Mucosa of descending colon (tissue), 3 donors: ENCODE data around the gene NCMAP. TPM values are rescaled to one million over a fixed set of nuclear protein-coding genes. Genes with fewer than 3 reads are reported as not detected.
"Not testable (repeated sequence)": the region's sequence is repeated elsewhere in the genome, so short reads cannot be mapped to it uniquely, and the experiment has no call there.

Experiments used
- ATAC-seq: fragments of 200-7000 bp; cut with Tn5 transposase; one replicate; pipeline ENCODE4 v1.9.1; 2020; ENCODE audit warnings: mild to moderate bottlenecking, moderate library complexity
- DNase-seq, 3 donors: peaks; one replicate each; pipeline ENCODE4 v3.0.0-alpha.2; 2020
- H3K36me3 ChIP-seq: fragments of 200-600 bp; one replicate; pipeline ENCODE4 v1.8.0; 2021; ENCODE audit warnings: low read depth, mild to moderate bottlenecking
- H3K4me1 ChIP-seq: fragments of 200-600 bp; one replicate; pipeline ENCODE4 v1.8.0; 2021; ENCODE audit warnings: low read depth, mild to moderate bottlenecking
- H3K4me3 ChIP-seq: fragments of 200-600 bp; one replicate; pipeline ENCODE4 v1.8.0; 2021; ENCODE audit warnings: mild to moderate bottlenecking
- H3K9me3 ChIP-seq: fragments of 200-600 bp; one replicate; pipeline ENCODE4 v1.8.0; 2021; ENCODE audit warnings: mild to moderate bottlenecking
- CTCF ChIP-seq: fragments of 200-600 bp; IDR thresholded peaks from one replicate; pipeline ENCODE4 v1.8.0; 2022; ENCODE audit warnings: antibody characterized with exemption, mild to moderate bottlenecking
- intact Hi-C, 2 donors: fragments of 100-400 bp; cut with DNase I in 1 of 2; cut with micrococcal nuclease in 1 of 2; formaldehyde crosslinking; loops; one replicate each; pipeline versions ENCODE4 v1.11.0 to v1.11.1; 2022; cut with DNase I, micrococcal nuclease
- total RNA-seq, 3 donors: library from RNA; stranded (reverse); fragmentation: NEBNext Ultra II Directional in 2 of 3; extraction: Animal tissue kit (Norgen Biotek cat#: 25700) in 2 of 3; gene quantifications; one replicate each; pipeline versions ENCODE4 v1.2.1 to v1.2.4, GENCODE V29; 2021 to 2023
- donor health status: DM: no; HTN: no; CAD: no; lungs with moderate emphysema.
- donor health status: DM: no; HTN: no; CAD: no.
- donor health status: DM: no; HTN: yes; CAD: no.

Gene NCMAP
- total RNA-seq, 3 donors from 2014 or later, result 0.60 to 1.9 (median 1.9) TPM

DNA sequence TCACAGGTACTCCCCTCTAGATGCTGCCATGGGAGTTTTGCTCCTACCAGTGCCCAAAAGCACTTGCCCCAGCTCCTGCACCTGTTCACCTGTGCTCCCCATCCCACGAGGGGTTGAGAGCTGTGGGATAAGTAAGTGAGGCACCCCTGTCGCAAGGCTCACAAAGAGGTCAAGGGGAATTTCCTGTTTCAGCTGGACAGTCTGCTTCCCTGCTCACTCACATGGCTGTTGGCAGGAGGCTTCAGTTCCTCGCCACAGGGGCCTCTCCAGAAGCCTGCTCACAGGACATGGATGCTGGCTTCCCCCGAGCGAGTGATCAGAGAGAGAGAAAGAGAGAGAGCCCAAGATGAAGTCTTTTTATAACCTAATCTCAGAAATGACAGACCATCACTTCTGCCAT, 8.7 kb upstream of the NCMAP start:
- Histone ChIP-seq H3K9me3 (no peaks in the 10 kb centered on the region), H3K36me3 (no peaks in the 10 kb centered on the region), H3K4me1 (peaks cover 9% of the 10 kb centered on the region), H3K4me3 (no peak overlapping the region)
- TF ChIP-seq CTCF, result no peak
- DNase-seq (no peak), ATAC-seq (no peak)
- intact Hi-C loops, result no loop called here

DNA sequence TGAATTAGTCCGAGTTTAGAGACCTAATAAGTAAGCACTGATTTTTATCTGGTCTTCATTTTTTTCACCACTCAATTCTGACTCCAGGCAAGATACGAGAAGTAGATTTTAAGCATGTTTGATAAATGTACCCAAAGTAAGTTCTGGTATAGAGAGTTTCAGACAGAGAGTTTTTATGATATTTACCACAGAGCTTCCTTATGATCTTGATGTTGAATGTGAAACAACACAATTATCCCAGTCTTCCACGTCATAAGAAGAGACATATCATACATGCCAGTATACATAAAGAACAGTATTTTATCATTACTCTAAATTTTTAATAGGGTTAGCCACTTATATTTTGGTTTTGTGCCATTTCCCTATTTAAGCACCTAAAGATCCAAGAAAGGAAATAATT, 7.8 kb upstream of the NCMAP start:
- no peak for TF ChIP-seq CTCF
- ATAC-seq (peak; percentile 66), DNase-seq (no peak)
- intact Hi-C loops, result no loop called here
- H3K4me3 ChIP-seq, result no peak overlapping the region
- H3K9me3 ChIP-seq, result no peaks in the 10 kb centered on the region
- peaks cover 9% of the 10 kb centered on the region for H3K4me1 ChIP-seq
- no peaks in the 10 kb centered on the region for H3K36me3 ChIP-seq

- H3K9me3 ChIP-seq, H3K4me1 ChIP-seq, H3K36me3 ChIP-seq, ATAC-seq, H3K4me3 ChIP-seq, intact Hi-C loops, DNase-seq: not testable (repeated sequence)
These were observed 6.7 kb upstream of the NCMAP start for GRCh38 chr1:24549210-24549609.

DNA sequence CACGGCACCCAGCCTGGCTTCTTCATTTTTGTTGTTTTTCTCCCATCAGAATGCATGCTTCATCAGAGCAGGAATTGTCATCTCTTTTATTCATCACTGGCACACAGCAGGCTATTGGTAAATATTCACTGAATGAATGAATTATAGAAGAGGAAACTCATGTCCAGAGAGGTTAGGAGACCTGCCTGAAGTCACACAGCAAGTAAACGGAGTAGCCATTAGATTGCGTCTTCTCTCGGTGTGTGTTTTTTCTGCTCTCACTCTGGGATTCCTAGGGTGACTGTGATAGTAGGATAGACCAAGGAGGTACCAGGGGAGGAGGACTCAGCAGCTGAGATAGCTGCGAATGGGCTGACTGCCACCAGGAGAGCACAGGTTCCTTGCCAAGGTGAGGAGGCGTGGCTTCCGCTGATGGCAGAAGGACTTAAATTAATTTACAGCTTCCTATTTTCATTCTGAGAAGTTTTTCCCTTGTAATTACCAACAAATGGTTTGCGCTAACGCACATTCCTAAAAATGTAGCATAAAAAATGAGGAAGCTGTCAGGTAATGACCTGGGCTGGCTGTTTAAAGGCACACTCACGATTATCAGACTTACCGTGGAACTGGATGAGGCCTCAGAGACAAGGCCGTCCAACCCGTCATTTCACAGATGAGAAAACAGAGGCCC, 4.5 kb upstream of the NCMAP start:
- TF ChIP-seq CTCF, result no peak
- DNase-seq (peak in 2 of 3 donors; percentile 45 to 63), ATAC-seq (peak; percentile 44)

DNA sequence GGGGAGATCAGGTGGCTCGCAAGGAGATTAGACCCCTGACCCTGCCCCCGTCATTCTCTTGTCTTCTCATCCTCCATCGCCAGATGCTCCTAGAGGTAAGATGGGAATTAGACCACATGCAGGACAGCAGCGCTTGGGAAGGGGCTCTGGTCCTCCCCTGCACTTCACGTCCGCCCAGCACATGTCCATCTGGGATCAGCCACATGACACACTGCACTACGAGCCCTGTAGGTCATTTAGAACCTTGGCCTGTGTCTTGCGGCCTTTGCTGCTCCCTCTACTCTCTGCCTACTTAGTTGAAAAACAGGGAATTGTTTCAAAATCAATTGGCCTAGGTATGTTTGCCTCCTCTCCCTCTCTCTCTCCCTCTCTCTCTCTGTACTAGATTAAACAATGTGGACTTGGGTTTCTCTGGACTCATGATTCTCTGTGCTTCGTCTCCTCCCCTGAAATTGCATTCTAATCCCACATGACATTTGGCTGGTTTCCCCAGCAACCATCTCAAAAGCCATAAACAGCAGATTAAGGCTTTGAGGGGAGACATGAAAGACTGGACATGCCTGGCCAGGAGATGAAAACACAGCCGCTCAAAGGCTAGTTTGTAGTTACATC, 3.8 kb upstream of the NCMAP start:
- H3K36me3 ChIP-seq, result no peaks in the 10 kb centered on the region
- H3K4me3 ChIP-seq, result no peak overlapping the region
- H3K9me3 ChIP-seq, result no peaks in the 10 kb centered on the region
- ATAC-seq (no peak), DNase-seq (no peak)
- intact Hi-C loops, result no loop called here
- peaks cover 9% of the 10 kb centered on the region for H3K4me1 ChIP-seq
- TF ChIP-seq CTCF, result no peak

More for the DNA sequence above, 4.5 kb upstream of the NCMAP start:
- intact Hi-C loops, result no loop called here
- Histone ChIP-seq H3K4me3 (no peak overlapping the region), H3K36me3 (no peaks in the 10 kb centered on the region), H3K4me1 (peaks cover 9% of the 10 kb centered on the region), H3K9me3 (no peaks in the 10 kb centered on the region)

DNA sequence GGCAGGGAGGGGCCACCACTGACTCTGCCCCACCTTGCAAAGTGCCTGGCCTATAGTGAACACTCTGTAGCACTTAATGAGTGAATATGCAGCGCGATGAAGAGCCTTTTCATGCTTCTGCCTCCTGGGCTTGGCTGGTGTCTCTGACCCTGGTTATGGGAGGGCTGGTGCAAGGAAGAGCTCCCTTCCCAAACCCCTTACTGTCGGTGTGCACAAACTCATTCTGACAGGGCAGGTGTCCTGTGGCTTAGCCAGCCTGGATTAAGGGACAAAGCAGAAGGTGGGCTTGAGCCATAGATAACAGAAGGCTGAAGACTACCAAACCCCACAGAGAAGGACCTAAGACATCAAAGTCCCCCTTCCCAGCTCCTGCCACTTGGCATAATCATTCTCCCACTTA, 2.0 kb upstream of the NCMAP start:
- intact Hi-C loops, result no loop called here
- no peak for TF ChIP-seq CTCF
- no peak overlapping the region for H3K4me3 ChIP-seq
- no peaks in the 10 kb centered on the region for H3K36me3 ChIP-seq
- ATAC-seq (no peak), DNase-seq (no peak)
- H3K4me1 ChIP-seq, result peaks cover 9% of the 10 kb centered on the region
- H3K9me3 ChIP-seq, result no peaks in the 10 kb centered on the region
